Fibroblast of the aortic adventitia (primary cell): ENCODE results near the gene EEF1A2. TPM values are rescaled to one million over a fixed set of nuclear protein-coding genes. Genes with fewer than 3 reads are reported as not detected.

Experiments used
- DNase-seq: peaks from one replicate; pipeline ENCODE4 v3.0.0-alpha.2; 2010; ENCODE audit warnings: low read depth
- H3K4me3 ChIP-seq: 2 replicates; pipeline ENCODE4 v1.5.1; 2011; ENCODE audit warnings: low read depth, mild to moderate bottlenecking, control low read depth, low read length, moderate library complexity
- CTCF ChIP-seq: IDR thresholded peaks from 2 replicates; pipeline ENCODE4 v1.5.1; 2011; ENCODE audit warnings: mild to moderate bottlenecking, low read length, control low read depth, inconsistent platforms; ENCODE audit not compliant: insufficient read depth
- total RNA-seq: library from RNA; depleted of rRNA; stranded (reverse); fragments of >200 nt; gene quantifications from 2 replicates; pipeline ENCODE4 v1.2.3, GENCODE V29; 2012; ENCODE audit warnings: low replicate concordance

EEF1A2 gene
- total RNA-seq, 1 donor: 0.18 TPM

DNA sequence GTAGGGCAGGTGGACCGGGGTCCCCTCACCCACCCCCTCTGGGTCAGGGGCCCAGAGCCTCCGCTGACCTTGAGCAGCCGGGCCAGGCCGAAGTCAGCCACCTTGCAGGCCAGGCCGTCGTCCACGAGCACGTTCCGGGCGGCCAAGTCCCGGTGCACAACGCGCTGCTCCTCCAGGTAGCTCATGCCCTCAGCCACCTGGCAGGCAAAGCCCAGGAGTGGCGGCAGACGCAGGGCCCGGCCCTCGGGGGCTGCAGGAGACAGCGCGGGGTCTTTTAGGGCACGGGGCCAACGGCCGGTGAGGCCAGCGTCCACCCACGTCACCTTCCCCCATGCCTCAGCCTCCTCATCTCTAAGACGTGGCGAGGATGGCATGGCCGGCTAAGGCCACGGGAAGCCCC lies 42.5 kb upstream of the EEF1A2 start:
- no peak for DNase-seq
- no peak overlapping the region for H3K4me3 ChIP-seq
- no peak for TF ChIP-seq CTCF

DNA sequence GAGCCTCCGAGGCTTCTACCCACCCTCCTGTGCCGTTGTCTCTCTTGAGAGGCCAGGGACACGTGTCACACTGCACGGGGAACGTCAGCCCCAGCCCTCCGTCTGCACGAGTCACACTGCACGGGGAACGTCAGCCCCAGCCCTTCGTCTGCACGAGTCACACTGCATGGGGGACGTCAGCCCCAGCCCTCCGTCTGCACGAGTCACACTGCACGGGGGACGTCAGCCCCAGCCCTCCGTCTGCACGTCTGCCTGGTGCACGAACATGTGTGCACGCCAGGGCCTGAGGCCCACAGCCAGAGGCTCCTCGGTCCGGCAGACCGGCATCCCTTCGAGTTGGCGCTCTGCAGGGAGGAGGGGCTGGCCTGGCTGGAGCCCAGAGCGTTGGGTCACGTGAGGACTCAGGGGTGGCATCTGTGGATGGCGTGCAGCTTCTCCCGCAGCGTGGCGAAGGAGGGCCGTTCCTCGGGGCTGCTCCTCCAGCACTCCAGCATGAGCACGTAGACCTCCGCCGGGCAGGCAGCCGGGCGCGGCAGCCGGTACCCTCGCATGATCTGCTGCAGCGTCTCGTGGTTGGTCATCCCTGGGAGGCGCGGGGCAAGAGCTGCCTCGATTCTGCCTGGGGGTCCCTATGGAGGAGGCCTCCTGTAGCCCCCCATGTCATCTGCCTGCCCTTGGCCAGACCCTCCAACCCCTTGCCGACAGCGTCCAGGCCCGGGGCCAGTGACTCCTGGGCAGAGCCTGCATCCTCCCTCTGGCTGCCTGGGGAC lies 41.7 kb upstream of the EEF1A2 start:
- peak; percentile 8 for DNase-seq
- TF ChIP-seq CTCF: no peak
- H3K4me3 ChIP-seq: no peak overlapping the region

DNA sequence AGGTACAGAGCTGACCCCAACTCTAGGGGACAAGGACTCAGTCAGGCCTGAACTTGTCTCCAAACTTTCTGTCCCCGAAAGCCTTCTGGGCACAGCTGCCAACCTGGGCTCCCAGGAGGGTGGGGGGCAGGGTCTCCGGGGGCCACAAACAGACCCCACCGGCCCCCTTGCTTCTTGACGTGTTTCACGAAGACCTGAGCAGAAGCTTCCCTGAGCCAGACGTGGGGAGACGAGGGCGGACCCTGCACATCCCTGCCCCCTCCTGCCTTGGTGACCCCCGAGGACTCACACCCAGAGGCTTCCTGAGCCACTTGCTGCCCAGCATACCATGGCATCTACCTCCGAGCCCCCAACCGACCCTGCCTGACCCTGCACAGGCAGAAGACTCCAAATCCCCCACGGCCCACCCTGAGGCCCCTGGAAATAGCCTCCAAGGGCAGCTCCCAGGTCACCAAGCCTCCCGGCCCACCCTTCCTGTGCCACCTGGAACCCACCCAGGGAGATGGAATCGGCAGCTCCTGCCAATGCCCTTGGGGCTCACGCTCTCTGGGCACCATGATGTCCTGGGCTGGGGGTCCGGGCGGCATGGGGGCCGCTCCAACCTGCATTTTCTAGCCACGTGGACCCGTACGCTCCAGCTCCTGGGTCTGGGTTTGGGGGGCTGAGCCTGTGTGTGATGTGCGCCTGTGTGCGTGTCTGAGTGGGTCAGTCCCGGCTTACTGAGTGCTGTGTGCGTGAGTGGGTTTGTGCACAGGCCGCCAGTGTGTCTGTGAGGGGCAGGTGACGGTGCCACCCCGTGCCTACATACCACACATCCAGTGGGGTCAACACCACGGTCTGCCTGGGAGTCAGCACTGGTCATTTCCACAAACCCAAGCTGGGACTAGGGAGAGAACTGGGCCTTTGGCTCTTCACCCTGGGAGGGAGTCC lies 40.8 kb upstream of the EEF1A2 start:
- no peak for TF ChIP-seq CTCF
- H3K4me3 ChIP-seq: no peak overlapping the region
- no peak for DNase-seq

DNA sequence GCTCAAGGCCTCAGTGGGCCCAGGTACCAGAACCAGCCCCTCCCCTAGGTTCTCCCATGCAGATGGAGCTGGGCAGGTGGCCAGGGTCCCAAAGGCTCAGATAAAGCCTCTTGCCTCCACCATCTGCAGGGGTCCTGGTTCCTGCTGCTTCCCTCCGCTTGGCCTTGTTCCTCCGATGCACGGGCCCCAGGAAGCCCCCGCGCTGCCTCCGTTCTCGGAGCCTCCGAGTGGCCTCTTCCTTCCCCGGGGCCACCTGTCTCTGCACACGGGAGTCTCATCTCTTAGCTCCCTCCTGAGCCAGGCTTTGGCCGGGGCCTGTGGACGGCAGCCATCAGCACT lies 40.2 kb upstream of the EEF1A2 start:
- TF ChIP-seq CTCF: no peak
- H3K4me3 ChIP-seq: no peak overlapping the region
- no peak for DNase-seq

DNA sequence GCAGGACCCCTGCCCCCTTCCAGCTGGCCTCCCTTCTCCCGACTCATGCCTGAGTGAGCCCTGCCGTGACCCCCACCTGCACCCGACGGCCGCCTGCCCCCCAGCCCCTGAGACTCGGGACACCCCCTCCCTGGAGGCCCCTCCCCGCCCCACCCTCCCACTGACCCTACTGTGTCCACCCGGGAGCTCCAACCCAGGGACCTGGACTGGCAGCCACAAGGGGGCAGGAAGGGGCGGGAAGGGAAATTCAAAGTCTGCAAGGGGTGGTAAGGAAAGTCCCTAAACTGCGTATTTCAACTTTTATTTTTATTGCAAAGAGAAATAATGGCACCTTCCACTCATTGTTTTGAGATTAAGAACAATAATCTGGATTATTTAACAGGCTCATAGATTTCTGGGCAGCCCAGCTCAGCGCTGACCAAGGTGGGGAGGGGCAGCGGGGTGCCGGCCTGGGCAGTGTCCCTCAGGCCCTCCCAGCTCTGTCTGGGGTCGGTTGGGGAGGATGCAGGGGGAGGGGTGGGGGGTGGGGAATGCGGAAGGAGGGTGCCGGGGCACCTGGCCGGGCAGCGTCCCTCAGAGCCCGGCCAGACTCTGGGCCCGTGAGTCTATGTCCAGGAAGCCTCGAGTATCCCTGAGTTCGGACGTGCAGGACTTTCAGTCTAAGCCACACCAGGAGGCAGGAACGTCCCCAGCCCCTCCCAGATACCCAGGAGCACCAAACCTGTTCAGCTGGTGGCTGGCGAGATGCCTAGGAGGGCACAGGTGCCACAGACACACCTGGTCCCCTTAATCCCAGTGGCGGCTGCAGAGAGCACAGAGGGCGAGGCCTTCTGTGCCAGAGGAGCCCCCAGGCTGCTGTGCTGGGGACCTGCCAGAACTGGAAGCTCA lies 39.6 kb upstream of the EEF1A2 start:
- TF ChIP-seq CTCF: peak; percentile 37
- H3K4me3 ChIP-seq: peak overlapping the region; percentile 40
- DNase-seq: no peak

GRCh38 chr20:63537525-63538203 lies 38.8 kb upstream of the EEF1A2 start:
- peak; percentile 90 for DNase-seq
- H3K4me3 ChIP-seq: peak overlapping the region; percentile 40
- TF ChIP-seq CTCF: peak; percentile 93
